GM21786 (cell line): Measurements from ENCODE around the gene RPL39L.
A peak's percentile ranks its signal among the peaks of the same experiment; 100 is the strongest.
"Not testable (repeated sequence)": the region's sequence is repeated elsewhere in the genome, so short reads cannot be mapped to it uniquely, and the experiment has no call there.

Experiments
- ATAC-seq: cut with Tn5 transposase; IDR thresholded peaks from one replicate; pipeline ENCODE4 v1.9.1; 2021; ENCODE audit not compliant: unreplicated experiment

Gene RPL39L

DNA sequence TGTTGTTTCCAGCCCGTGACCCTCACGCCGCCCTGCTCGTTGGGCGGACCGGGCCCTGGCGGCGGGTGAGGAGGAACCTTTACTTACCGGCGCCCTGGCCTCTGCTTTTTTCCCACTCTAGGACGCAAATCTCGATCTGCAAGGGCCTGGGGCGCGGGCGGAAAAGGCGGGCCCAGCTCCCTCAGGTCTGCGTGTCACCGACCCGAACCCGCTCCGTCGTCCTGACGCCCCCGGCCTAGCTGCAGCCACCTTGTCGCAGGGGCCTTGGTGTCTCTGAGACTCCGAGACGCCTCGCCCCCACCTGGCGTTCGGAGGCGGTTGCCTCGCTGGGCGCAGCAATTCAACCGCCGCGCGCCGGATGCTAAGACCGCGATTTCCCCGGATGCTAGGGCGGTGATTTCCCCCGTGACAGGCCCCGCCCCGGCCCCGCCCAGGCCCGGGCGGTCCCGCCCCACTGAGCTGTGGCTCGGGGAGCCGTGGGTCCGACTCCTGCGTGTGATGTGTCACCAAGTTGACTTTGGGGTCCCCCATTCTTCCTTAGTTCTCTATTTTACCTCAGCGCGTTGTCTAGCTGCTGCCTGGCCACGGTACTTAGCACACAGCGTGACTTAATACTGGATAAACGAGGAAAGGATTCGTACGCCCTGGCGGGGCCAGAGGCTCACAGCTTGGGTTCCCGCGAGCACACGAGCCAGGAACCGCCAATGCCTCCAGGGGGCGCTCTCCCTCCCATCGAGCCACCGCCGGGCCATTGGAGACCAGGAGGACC, at the start of gene RPL39L:
Gene RPL39L (minus strand): TSS at position 371 of the 769 bp plus-strand sequence. CDS start 18,196 bp downstream, outside the sequence.
- ATAC-seq: peak; percentile 97

DNA sequence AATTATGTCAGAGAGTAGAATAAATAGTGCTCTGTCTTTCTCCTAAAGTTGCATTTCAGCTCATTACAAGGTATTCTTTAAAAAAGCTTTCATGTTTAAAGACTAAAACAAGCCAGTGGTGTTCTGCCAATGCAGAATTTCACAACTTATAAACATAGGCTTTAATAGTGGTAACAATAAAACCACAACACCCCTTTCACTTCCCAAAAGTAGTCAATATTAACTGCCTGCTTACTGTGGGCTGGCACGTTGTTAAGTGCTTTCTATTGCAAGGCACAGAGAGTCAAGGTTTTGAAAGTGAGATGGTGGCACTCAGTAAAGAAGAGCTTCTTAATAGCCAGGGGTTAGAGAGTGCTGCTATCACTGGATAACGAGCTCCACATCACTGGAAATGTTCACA, 49.6 kb upstream of the RPL39L start:
- no peak for ATAC-seq

DNA sequence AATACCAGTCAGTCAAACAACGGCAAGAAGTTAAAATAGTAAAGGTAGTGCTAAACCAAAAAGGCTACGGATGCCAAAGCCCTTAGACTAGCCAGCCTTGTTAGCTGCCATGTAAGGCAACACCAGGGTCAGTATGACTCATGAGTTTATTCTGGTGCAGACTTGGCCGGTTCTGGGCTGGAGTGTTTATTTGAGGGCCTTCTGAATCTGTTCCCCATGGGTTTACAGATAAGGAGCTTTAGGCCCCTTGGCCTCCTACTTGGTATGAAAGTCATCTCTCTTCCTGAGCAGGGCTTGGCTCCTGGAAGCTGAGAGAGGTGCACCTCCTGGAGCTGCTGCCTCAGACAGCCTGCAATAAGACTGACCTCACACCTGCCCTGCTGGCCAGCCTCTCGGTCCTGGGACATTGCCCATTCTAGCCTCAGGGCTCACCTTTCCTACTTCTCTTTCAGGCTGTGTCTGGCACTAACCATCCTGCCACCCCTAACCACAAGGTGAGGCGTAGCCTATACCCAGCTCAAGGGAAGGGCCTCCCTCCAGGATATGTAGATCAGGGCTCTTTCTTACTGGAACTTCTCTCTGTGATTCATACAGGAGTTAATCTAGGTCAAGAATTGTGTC, 47.6 kb upstream of the RPL39L start:
- peak; percentile 42 for ATAC-seq

DNA sequence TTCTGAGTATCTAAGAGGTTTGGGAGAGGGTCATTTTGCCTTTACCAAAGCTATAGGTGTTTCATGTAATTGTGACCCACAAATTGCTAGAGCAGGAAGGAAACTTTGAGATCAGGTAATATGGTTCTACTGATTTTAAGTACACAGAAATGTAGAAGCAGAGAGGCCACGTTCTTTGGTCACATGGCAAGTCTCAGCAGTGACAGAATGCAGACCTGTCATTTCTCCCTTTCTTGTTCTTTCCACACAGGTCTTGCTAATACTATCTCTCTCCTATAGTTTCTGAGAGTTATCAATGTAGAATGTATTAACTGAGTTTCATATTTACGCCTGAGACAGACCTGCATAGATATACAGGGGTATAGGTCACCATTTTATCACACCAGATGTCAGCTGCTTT, 47.1 kb upstream of the RPL39L start:
- no peak for ATAC-seq

DNA sequence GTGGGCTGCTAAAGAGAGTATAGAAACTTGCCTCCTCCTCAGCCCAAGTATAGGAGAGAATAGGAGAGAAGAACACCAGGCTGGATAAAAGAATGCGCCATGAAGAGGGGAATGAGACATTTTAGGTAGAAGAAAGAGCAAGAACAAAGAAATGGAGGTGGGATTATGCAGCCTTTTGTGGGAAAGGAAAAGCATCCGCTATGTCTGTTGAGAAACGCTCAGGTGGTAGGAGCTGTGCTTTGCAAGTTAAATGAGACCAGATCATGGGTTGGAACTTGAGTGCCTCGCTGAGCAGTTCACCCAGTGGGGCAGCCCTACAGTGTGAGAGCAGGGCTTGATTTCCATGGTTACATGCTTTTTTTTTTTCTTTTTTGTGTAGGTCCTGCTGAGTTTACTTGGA, 46.5 kb upstream of the RPL39L start:
- no peak for ATAC-seq

DNA sequence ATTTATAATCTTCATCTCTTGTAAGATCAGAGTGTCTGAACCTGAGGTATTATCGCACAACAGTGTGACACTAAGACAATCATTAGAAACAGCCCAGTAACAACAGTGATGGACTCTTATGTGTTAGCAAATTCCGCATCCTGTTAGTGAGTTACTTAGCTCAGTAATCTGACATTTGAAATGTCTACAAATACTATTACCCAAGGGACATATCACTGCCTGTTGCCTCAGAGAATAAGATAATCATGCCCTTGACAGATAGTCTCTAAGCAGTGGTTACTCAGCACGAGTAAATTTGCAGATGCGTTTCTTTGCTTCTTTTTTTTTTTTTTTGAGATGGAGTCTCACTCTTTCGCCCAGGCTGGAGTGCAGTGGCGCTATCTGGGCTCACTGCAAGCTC, 44.6 kb upstream of the RPL39L start:
- ATAC-seq: no peak

DNA sequence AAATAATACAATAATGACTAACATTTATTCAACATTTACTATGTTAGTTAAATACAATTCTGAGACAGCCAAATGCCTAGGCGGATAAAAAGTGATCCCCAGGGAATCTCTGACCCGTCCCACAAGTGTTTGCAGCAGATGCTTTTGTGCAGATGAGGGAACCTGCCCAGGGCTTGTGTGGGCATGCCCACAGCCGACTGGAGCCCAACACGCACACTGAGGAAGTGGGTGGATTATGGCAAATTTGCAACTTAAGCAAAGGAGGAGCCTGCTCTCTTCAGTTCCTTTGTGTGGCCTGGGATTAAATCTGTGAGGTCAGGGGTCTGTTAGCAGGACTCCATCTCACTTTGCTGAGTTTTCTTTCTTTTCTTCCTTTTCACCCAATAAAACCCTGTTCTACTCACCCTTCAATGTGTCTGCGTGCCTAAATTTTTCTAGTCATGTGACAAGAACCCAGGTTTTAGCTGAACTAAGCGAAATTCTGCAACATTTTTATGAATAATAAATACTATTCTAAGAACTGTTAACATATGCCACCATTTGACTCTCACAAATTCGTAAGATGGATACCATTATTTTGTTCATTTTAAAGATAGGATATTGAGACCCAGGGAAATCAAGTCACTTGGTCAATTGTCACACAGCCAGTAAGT, 44.0 kb upstream of the RPL39L start:
- ATAC-seq: no peak

DNA sequence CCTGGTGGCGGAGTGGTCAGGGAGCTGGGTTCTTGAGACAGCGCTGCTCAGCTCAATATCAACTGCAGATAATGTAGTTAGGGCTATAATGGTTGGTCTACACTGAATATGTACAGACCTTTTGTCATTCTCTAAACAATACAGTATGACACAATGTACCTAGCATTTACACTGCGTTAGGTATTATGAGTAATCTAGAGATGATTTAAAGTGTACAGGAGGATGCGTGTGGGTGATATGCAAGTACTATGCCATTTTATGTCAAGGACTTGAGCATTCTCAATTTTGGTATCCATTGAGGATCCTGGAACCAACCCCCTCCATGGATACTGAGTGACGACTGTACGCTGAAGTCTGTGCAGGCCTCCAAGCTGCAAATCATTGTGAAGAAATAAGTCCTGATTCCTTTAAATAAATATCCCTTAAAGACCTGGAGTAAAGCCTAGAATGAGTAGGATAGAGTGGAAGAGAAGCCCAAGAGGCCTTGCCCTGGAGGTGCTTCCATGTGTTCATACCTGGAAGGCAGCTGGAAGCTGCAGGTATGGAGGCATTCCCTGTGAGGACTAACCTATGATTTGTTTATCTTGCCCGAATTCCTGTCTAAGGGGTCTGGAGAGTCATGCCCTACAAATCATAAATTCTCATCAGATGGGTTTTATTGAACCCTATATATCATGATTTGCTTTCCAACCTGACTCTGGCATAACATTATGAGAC, 42.3 kb upstream of the RPL39L start:
- no peak for ATAC-seq

DNA sequence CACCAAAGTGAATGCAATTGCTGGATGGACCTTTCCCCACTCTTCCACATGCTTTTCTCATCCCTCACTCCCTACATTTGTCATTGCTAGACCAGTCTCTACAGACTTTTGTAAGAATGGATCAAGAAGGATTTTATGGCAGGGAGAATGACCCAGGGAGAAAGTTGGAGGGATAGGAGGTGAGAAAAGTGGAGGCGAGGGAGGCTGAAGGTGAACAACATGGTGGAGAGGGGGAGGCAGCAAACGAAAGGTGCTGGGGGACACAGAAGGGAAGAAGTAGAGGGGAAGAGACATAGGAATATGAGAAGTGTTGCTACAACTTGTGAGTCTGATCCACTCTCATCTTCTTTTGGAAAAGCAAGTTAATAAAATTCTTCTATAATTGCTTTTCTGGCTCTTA, 33.6 kb upstream of the RPL39L start:
- ATAC-seq: no peak

DNA sequence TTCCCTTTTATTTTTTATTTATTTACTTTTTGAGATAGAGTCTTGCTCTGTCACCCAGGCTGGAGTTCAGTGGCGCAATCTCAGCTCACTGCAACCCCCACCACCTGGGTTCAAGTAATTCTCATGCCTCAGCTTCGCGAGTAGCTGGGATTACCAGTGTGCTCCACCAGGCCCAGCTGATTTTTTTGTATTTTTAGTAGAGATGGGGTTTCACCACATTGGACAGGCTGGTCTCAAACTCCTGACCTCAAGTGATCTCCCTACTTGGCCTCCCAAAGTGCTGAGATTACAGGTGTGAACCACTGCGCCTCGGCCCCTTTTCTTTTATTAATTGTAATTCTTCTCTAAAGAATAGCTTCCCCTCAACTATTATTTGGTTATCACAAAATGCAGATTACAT, 31.6 kb upstream of the RPL39L start:
- not testable (repeated sequence) for ATAC-seq

DNA sequence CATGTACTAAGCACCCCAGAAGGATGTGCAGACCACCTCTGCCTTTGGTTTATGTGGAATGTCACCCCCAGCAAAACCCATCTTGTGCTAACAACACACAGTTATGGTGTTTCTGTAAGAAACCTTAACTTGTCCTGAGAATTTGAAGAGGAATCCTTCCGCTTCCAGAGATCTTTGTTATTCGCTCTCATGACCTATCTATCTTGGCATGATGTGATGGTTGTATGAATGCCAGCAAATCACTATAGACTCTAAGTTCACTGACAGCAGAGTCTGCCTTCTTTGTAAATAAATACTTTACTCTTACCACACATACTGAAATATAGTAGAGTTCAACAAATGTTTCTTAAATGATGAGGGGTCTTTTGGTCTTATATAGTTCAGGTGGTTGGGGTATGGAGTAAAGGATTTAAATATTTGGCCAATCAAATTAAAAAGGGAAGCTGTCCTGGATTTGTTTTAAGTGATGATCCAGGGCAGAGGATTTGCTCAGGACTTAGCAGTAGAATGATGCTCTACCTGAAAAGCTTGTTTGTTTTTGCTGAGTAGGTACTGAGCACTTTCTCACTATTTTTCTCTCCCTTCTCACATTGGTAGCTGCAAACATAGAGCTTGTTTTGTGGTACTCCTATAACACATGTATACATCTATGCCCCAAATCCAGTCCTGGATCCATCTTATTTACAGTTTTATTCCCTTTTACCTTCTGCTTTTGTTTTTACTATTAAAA, 30.1 kb upstream of the RPL39L start:
- no peak for ATAC-seq

DNA sequence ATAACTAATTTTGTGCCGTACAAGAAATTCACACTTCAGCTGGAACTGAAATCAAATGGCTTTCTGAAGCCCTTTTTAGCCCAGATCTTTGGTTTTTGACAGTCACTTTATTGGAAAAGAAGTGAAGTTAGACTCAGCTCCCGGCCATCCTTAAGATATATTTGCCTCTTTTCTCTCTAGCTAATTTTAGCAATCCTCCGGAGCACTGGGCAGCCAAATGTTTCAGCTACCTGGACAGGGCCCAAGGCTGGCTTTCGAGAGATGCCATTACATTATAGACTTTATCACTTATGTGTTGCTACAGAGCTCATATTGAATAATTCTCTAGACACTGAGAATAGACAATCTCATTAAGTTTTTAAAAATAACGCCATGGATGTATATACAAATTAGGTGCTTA, 28.5 kb upstream of the RPL39L start:
- no peak for ATAC-seq

DNA sequence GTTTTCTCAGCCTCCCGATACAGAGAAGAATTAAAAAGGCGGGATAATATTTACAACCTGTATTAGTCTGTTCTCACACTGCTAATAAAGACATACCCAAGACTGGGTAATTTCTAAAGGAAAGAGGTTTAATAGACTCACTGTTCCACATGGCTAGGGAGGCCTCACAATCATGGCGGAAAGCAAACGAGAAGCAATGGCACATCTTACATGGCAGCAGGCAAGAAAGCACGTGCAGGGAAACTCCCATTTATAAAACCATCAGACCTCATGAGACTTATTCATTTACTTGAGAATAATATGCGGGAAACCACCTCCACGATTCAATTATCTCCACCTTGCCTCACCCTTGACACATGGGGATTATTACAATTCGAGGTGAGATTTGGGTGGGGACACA, 27.5 kb upstream of the RPL39L start:
- no peak for ATAC-seq

DNA sequence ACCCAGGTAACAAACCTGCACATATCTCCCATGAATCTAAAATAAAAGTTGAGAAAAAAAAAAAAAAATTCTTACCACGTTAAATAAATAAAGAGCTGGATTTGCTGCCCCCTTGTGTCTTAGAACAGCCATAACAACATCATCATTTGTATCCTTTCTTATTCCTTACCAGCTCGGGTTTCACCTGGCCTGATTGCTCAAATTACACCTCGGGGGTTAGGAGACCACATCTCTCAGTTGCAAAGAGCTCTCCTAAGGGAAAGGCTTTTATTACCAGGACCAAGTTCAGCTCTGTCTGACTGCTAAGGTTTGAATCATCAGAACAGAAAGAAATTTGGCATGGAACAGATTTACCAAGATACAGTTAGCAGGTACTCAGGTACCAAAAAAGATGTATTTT, 25.8 kb upstream of the RPL39L start:
- ATAC-seq: no peak

DNA sequence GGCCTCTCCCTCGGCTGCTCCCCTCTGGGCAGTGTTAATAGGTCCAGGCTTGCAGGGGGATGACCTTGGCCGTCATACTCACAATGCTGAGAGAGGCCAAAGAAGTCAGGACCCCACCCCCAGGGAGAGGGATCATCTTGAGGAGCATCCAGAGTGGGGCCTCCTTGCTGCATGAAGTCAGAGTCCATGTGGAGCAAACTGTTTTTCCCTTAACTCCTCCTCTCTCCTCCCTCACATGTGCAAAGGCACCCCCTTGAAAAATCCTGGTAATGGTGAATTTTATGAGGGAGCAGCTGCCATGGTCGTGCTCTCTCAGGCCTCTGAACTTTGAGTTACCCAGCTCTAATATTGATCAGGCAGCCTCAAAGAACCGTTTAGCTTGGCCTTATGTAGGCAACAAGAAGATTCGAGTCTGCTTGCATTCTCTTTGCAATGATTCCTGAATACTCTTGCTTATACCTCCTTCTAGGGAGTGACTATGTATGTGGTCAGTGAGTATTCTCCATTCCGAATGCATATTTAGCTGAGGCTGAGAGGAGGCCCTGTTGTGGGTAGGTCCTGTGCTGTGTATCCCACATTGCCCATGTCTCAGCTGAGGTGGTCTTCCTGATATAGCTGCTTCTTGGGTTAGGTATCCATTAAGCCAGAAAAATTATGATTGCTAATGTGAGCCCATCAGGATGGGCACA, 23.1 kb upstream of the RPL39L start:
- ATAC-seq: no peak

DNA sequence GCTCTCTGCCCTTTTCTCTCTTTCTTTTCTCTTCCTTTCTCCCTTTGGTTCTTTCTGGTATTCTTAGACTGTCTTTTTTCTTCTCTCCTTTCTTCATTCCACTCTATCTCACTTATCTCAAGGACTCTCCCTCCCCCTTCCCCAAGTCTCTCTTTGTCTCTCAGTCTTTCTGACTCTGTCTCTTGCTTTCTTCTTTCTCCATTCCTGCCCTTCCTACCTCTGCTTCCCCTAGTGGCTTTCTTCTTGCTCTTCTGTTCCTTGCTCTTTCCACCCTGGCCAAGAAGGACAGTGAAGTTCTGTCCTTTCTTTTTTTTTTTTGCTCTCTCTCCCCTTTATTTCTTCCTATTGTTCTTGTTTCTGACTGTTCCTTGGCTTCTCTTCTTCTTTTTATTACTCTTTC, 22.3 kb upstream of the RPL39L start:
- no peak for ATAC-seq

DNA sequence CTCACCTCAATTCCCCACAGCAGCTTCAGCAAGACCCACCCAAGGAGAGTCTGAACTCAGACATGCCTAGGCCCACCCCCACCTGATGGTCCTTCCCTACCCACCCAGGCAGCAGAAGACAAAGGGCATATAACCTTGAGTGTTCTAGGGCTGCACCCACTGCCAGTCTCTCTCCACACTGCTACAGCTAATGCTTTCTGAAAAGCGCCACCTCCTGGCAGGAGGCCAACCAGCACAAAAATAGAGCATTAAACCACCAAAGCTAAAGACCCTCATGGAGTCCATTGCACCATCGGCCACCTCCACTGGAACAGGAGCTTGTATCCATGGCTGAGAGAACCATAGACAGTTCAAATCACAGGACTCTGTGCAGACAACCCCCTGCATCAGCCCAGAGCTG, 11.3 kb upstream of the RPL39L start:
- no peak for ATAC-seq

DNA sequence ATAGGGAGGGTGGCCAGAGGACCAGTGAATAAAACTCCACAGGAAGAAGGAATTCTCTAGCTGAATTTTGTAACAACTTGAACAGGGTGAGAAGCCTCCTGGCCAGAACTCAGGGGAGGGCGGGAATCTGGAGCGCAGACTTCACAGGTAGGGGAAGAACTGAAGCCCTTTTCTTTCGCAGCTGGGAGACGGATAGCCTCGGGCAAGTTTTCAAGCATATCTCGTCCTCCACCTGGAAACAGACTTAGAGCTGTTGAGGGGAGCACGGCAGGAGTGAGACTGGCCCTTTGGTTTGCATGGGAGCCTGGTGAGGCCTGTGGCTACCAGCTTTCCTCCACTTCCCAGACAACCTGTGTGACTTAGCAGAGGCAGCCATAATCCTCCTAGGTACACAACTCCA, 10.9 kb upstream of the RPL39L start:
- no peak for ATAC-seq

DNA sequence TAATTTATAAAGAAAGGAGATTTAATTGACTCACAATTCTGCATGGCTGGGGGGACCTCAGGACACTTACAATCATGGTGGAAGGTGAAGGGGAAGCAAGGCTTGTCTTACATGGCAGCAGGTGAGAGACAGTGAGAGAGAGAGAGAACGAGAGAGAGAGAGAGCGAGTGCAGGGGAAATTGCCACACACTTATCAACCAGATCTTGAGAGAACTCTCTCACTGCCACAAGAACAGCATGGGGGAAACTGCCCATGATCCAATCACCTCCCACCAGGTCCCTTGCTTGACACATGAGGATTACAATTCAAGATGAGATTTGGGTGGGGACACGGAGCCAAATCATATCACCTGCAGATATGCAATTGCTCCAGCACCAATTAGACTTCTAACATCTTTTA, 7.1 kb upstream of the RPL39L start:
- no peak for ATAC-seq

DNA sequence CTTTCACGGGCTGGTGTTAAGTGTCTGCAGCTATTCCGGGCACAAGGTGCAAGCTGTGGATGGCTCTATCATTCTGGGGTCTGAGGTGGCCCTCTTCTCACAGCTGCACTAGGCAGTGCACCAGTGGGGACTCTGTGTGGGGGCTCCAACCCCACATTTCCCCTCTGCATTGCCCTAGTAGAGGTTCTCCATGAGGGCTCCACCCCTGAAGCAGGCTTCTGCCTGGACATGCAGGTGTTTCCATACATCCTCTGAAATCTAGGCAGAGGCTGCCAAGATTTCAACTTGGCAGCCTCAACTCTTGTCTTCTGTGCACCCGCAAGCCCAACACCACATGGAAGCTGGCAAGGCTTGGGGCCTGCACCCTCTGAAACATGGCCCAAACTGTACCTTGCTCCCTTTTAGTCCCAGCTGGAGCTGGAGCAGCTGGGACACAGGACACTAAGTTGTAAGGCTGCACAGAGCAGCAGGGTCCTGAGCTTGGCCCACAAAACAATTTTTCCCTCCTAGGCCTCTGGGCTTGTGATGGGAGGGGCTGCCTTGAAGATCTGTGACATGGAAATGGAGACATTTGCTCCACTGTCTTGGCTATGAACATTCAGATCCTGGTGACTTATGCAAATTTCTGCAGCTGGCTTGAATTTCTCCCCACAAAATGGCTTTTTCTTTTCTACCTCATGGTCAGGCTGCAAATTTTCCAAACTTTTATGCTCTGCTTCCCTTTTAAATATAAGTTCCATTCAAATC, 6.0 kb upstream of the RPL39L start:
- no peak for ATAC-seq
